Tibial artery (tissue), 4 donors: ENCODE measurements around the gene LRCH1.

Source experiments
- DNase-seq, 2 donors: peaks; one replicate each; pipeline ENCODE4 v3.0.0-alpha.2; 2019
- H3K27ac ChIP-seq, 2 donors: fragments of 200-600 bp; sonication (generic) in 1 of 2; 1 replicate in 1 of 2; 2 replicates in 1 of 2; pipeline ENCODE4 v1.5.1; 2018 to 2019; ENCODE audit warnings: mild to moderate bottlenecking in 1 of 2
- H3K27me3 ChIP-seq, 2 donors: fragments of 200-600 bp; sonication (generic) in 1 of 2; one replicate each; pipeline versions ENCODE4 v1.5.1 to v1.6.0; 2016 to 2019
- H3K36me3 ChIP-seq, 3 donors: fragments of 200-600 bp; sonication (generic) in 2 of 3; one replicate each; pipeline ENCODE4 v1.5.1; 2016 to 2019; ENCODE audit warnings: mild to moderate bottlenecking in 2 of 3
- H3K4me1 ChIP-seq, 4 donors: fragments of 200-600 bp; sonication (generic) in 2 of 4; 1 replicate in 3 of 4; 2 replicates in 1 of 4; pipeline ENCODE4 v1.5.1; 2016 to 2019
- H3K4me3 ChIP-seq, 2 donors: fragments of 200-600 bp; sonication (generic) in 1 of 2; 1 replicate in 1 of 2; 2 replicates in 1 of 2; pipeline ENCODE4 v1.5.1; 2018 to 2019; ENCODE audit warnings: mild to moderate bottlenecking in 2 of 2
- H3K9me3 ChIP-seq, 3 donors: fragments of 200-600 bp; sonication (generic) in 1 of 3; one replicate each; pipeline ENCODE4 v1.5.1; 2016 to 2019
- intact Hi-C: fragments of 100-400 bp; cut with DNase I; formaldehyde crosslinking; loops from one replicate; pipeline ENCODE4 v1.15.0; 2023; ENCODE audit warnings: low total_unique reads
- TF ChIP-seq, protein P1 (sequence below), 2 experiments: fragments of 200-600 bp in 1 of 2; fragments of 450-650 bp in 1 of 2; IDR thresholded peaks; one replicate each; pipeline ENCODE4 v1.5.1; 2017 to 2019; ENCODE audit warnings: antibody characterized with exemption in 2 of 2, mild to moderate bottlenecking in 1 of 2, moderate library complexity in 1 of 2

Gene LRCH1

DNA sequence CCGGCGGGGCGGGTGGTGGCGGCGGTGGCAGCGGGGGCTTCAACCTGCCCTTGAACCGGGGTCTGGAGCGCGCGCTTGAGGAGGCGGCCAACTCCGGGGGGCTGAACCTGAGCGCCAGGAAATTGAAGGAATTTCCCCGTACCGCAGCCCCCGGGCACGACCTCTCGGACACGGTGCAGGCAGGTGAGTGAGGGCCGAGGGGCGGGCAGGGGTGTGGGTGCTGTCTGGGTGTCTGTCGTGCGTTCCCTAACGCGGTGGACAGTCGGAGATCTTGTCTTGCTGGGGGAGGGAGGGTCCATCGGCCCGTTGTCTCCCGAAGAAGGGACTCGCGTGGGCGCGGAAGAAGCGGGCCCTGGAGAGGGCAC is 533 bp downstream of the LRCH1 start:
- Histone ChIP-seq H3K27me3 (no peaks in the 10 kb centered on the region), H3K27ac (peak overlapping the region; percentile 96 to 98), H3K9me3 (no peaks in the 10 kb centered on the region), H3K4me3 (peak overlapping the region; percentile 94 to 98), H3K36me3 (no peaks in the 10 kb centered on the region), H3K4me1 (peaks cover 0 to 32% (median 18%) of the 10 kb centered on the region in 4 donors)
- TF ChIP-seq, protein P1, sequence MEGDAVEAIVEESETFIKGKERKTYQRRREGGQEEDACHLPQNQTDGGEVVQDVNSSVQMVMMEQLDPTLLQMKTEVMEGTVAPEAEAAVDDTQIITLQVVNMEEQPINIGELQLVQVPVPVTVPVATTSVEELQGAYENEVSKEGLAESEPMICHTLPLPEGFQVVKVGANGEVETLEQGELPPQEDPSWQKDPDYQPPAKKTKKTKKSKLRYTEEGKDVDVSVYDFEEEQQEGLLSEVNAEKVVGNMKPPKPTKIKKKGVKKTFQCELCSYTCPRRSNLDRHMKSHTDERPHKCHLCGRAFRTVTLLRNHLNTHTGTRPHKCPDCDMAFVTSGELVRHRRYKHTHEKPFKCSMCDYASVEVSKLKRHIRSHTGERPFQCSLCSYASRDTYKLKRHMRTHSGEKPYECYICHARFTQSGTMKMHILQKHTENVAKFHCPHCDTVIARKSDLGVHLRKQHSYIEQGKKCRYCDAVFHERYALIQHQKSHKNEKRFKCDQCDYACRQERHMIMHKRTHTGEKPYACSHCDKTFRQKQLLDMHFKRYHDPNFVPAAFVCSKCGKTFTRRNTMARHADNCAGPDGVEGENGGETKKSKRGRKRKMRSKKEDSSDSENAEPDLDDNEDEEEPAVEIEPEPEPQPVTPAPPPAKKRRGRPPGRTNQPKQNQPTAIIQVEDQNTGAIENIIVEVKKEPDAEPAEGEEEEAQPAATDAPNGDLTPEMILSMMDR (IDR thresholded peaks at IDR 0.05), result no peak
- DNase-seq, result peak; percentile 29 to 68
- intact Hi-C loops, result loop anchor here (2.0 to 10.0 kb wide), 2 partner anchors 131 to 167 kb away; no protein-coding TSS in a partner anchor

DNA sequence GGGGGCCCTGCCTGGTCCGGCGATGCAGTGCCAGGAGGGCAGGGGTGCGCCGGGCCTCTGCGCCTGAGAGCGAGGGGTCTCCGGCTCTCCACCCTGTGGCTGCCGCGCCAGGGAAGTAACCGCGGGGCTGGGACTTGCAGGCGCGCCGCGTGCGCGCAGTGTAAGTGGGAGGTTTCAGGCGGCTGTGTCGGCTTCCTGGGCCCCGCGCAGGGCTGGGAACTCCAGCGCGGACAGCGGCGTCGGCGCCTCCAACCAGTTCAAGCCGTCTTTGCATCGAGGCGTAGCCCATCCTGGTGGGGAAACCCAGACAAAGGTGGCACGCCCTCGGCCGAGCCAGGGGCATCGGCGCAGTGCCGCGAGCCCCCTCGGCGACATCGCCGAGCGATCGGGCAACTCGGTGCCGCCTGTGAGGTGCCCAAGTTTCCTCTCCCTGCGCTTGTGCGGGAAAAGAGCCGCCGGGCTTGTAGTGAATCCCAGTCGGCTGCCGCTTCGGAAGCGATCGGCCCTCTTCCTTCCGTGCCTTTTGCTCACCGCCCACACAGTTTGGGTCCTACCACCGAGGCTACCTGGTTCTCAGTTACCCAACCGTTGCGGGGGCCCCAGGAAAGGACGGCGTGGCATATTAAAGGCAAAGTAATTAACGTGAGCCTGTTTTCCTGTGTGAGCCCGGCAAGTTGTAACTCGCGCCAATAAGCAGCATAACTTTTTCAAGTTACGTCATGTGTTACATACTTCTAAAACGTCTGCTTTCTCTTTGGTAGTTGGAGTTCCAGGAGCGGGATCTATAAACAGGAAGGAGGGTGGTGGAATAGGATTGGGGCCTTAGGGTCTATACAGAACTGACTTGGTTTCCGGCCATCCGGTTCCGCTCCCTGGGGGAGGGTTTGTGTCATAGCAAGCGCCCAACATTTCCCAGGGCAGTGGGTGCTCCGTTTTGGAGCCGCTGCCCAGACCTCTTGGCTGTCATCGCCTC is 1.2 kb downstream of the LRCH1 start:
- TF ChIP-seq, protein P1 (IDR thresholded peaks at IDR 0.05), result peak; percentile 31 to 39
- peak; percentile 68 to 85 for DNase-seq
- peak overlapping the region; percentile 94 to 98 for H3K4me3 ChIP-seq
- H3K36me3 ChIP-seq, result no peaks in the 10 kb centered on the region
- H3K9me3 ChIP-seq, result no peaks in the 10 kb centered on the region
- intact Hi-C loops, result loop anchor here (2.0 to 10.0 kb wide), 2 partner anchors 131 to 167 kb away; no protein-coding TSS in a partner anchor
- peaks cover 0 to 37% (median 20%) of the 10 kb centered on the region in 4 donors for H3K4me1 ChIP-seq
- H3K27me3 ChIP-seq, result no peaks in the 10 kb centered on the region
- H3K27ac ChIP-seq, result peak overlapping the region; percentile 96 to 98

GRCh38 chr13:46554951-46555350 is 2.0 kb downstream of the LRCH1 start:
- Histone ChIP-seq H3K27ac (peak overlapping the region; percentile 96 to 98), H3K4me1 (peaks cover 0 to 43% (median 20%) of the 10 kb centered on the region in 4 donors), H3K9me3 (no peaks in the 10 kb centered on the region), H3K4me3 (peak overlapping the region; percentile 94 to 98), H3K27me3 (no peaks in the 10 kb centered on the region), H3K36me3 (no peaks in the 10 kb centered on the region)
- TF ChIP-seq, protein P1 (IDR thresholded peaks at IDR 0.05), result no peak
- DNase-seq, result no peak
- intact Hi-C loops, result loop anchor here (10.0 kb wide), 1 partner anchor 130 kb away; no protein-coding TSS in a partner anchor

- Histone ChIP-seq H3K4me1 (peaks cover 0 to 49% (median 23%) of the 10 kb centered on the region in 4 donors), H3K4me3 (peak overlapping the region in 1 of 2 donors; percentile 94), H3K9me3 (no peaks in the 10 kb centered on the region), H3K36me3 (no peaks in the 10 kb centered on the region), H3K27ac (peak overlapping the region; percentile 96 to 98), H3K27me3 (no peaks in the 10 kb centered on the region)
- no peak for DNase-seq
- intact Hi-C loops, result loop anchor here (10.0 kb wide), 1 partner anchor 129 kb away; no protein-coding TSS in a partner anchor
- TF ChIP-seq, protein P1 (IDR thresholded peaks at IDR 0.05), result no peak
Observed at GRCh38 chr13:46555722-46556417, 2.9 kb downstream of the LRCH1 start.

DNA sequence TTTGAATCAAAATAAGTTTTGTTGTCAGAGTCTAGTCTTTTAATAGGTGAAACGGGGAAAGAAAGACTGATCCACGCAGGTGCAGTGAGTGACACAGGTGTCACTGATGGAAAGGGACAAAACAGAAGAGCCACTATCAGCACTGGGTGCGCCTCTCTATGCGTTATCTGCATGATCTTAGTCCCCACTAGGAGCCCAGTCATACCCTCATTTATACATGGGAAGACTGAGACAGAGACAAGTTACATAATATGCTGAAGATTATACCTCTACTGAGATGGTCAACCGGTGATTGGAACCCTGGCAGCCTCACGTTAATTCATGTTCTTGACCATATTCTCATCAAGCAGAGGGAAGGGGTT is 3.4 kb downstream of the LRCH1 start:
- H3K27ac ChIP-seq, result no peak overlapping the region
- DNase-seq, result no peak
- no peak overlapping the region for H3K4me3 ChIP-seq
- TF ChIP-seq, protein P1 (IDR thresholded peaks at IDR 0.05), result no peak
- no peaks in the 10 kb centered on the region for H3K9me3 ChIP-seq
- H3K36me3 ChIP-seq, result no peaks in the 10 kb centered on the region
- no peaks in the 10 kb centered on the region for H3K27me3 ChIP-seq
- peaks cover 0 to 51% (median 26%) of the 10 kb centered on the region in 4 donors for H3K4me1 ChIP-seq
- intact Hi-C loops, result loop anchor here (10.0 kb wide), 1 partner anchor 128 kb away; no protein-coding TSS in a partner anchor
